Measurements from ENCODE around the gene SNRPF. TPM values are rescaled to one million over a fixed set of nuclear protein-coding genes. Genes with fewer than 3 reads are reported as not detected.

SNRPF gene
- total and polyA plus RNA-seq, 11 donors = 2.5 to 48.6 (median 11.9) TPM

DNA sequence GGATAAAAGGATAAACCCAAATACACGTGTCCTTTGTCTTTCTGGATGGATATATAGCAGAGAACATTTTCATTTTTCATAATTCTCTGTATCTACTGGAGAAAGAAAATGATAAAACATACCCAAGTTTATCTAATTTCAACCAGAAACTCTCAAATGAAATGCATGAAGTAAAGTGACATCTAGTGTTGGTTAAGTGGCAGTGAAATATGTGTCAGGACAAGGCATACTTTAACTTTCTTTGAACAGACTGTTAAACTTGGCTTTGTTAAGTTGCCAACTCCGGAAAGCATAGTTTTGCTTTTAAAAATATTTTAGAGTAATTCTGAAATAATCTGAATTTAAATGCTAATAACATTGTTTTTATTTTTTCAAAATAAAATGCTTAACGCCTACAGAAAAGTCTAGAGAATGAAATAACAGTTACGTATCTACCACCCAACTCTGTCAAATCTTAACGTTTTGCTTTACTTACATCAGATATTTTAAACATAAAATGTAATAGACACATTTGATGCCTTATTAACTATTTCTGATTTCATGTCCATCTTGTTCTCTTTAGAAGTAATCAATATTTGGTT lies 43.0 kb upstream of the SNRPF start:
- ATAC-seq (peak in 2 of 4 donors; percentile 59), DNase-seq (no peak)
- 50 to 56% (median 52%) methylated on average over 5 of the region's 5 CpGs for WGBS, 4 donors
- Histone ChIP-seq H3K27ac (no peak overlapping the region), H3K36me3 (no peaks in the 10 kb centered on the region), H3K4me3 (no peak overlapping the region), H3K27me3 (no peaks in the 10 kb centered on the region), H3K9me3 (no peaks in the 10 kb centered on the region), H3K4me1 (no peaks in the 10 kb centered on the region)
- TF ChIP-seq, protein P1, sequence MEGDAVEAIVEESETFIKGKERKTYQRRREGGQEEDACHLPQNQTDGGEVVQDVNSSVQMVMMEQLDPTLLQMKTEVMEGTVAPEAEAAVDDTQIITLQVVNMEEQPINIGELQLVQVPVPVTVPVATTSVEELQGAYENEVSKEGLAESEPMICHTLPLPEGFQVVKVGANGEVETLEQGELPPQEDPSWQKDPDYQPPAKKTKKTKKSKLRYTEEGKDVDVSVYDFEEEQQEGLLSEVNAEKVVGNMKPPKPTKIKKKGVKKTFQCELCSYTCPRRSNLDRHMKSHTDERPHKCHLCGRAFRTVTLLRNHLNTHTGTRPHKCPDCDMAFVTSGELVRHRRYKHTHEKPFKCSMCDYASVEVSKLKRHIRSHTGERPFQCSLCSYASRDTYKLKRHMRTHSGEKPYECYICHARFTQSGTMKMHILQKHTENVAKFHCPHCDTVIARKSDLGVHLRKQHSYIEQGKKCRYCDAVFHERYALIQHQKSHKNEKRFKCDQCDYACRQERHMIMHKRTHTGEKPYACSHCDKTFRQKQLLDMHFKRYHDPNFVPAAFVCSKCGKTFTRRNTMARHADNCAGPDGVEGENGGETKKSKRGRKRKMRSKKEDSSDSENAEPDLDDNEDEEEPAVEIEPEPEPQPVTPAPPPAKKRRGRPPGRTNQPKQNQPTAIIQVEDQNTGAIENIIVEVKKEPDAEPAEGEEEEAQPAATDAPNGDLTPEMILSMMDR (IDR thresholded peaks at IDR 0.05) = peak; percentile 57 to 86 (median 81)
- no peak for TF ChIP-seq POLR2A (IDR thresholded peaks at IDR 0.05)
- intact Hi-C loops (cut with DNase I) = loop anchor here (1.0 to 2.0 kb wide), 4 partner anchors 193 to 233 kb away; no protein-coding TSS in a partner anchor

DNA sequence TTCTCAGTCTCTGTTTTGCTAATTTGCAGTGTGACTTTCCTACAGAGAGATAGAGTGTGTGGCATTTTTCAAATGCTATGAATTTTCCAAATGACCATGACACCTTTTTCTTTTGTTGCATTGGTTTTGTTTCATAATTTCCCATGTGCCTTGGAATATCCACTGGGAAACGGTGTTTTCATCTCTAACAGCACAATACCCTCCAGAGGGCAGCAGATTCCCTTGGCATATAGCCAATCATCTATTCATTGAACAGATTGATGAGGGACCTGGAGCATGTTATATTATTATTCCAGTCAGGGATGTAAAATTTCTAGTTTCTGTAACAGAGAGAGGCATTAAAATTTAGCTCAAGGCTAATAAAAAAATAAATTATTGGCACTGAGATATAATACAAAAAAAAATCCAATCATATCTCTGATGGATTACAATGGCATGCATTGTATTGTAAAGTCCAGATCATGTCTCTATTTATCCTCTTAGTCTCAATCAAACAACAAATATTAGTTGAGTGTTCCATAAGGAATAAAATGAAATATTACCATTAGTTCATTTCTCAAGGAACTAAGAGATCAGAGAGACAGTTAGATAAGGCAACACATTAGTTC lies 38.6 kb upstream of the SNRPF start:
- H3K27me3 ChIP-seq = no peaks in the 10 kb centered on the region
- H3K27ac ChIP-seq = no peak overlapping the region
- no peaks in the 10 kb centered on the region for H3K36me3 ChIP-seq
- WGBS, 4 donors = 0 to 3% (median 0%) methylated on average over 1 of the region's 1 CpG
- peak in 1 of 4 donors; percentile 52 for ATAC-seq
- intact Hi-C loops (cut with DNase I) = loop anchor here in 6 of 10 donors (2.0 to 10.0 kb wide), 3 partner anchors 175 to 179 kb away; partner anchors contain the start of gene HAL (in 5 of the 6)
- no peaks in the 10 kb centered on the region for H3K4me1 ChIP-seq
- no peak for DNase-seq
- H3K9me3 ChIP-seq = no peaks in the 10 kb centered on the region
- no peak for TF ChIP-seq POLR2A (IDR thresholded peaks at IDR 0.05)
- TF ChIP-seq, protein P1 (IDR thresholded peaks at IDR 0.05) = peak; percentile 23 to 70 (median 48)
- H3K4me3 ChIP-seq = no peak overlapping the region

DNA sequence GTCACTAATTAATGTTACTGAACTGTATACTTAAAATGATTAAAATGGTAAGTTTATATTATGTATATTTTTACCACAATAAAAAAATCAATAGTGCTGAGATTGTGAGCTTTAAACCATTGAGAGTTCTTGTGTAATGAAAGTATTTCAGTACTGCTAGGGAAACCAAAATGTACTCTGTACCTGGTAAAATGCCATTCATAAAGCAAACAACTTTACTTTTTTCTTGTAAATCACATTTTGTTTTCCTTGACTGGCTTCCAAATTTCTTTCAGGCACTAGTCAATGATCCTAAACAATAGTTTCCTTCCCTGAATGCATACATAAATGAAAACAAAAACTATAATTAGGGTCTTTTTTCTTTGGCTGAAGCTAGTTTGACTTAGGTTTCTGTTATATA lies 29.4 kb upstream of the SNRPF start:
- no peaks in the 10 kb centered on the region for H3K27me3 ChIP-seq
- TF ChIP-seq, protein P1 (IDR thresholded peaks at IDR 0.05) = no peak
- TF ChIP-seq POLR2A (IDR thresholded peaks at IDR 0.05) = no peak
- DNase-seq = no peak
- no peak for ATAC-seq
- no peaks in the 10 kb centered on the region for H3K9me3 ChIP-seq
- intact Hi-C loops (cut with DNase I) = loop anchor here in 4 of 10 donors (5.0 to 10.0 kb wide), 2 partner anchors 163 to 165 kb away; partner anchors contain the start of gene HAL (in 3 of the 4)
- no peaks in the 10 kb centered on the region for H3K4me1 ChIP-seq
- no peak overlapping the region for H3K4me3 ChIP-seq
- no peak overlapping the region for H3K27ac ChIP-seq
- no peaks in the 10 kb centered on the region for H3K36me3 ChIP-seq

DNA sequence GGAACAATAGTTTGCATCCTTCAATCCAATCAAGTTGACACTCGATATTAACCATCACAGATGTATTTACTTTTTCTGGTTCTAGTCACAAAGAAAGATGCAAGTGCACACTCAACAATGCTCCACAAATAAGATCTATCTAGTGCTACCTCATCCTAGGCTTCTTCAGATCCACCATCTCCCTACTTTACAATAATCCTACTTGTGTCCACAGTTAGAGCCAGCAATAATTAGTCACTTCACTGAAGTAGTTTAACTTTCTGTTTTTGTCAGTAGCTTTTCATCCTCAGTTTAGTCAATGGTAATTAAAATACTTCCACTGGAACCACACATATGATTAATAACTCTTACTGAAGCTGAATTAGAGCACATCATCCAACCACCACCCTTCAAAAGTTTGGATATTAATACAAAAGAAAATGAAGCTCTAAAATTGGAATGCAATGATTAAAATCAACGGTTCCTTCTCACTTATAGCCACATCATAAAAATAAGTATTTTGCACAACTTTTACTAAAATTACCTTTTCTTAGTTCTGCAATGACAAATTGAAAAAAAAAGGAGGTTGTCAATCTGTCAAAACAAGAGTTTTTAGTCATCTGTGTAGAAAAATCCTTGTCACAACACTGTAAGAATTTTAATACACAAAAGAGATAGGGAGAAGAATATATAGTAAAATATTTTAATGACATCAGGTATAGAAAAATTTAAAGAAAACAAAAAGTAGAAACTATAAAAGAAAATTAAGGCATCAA lies 28.2 kb upstream of the SNRPF start:
- DNase-seq (no peak), ATAC-seq (no peak)
- WGBS, 4 donors = 70 to 89% (median 82%) methylated on average over 2 of the region's 2 CpGs
- intact Hi-C loops (cut with DNase I) = no loop called here
- no peaks in the 10 kb centered on the region for H3K27me3 ChIP-seq
- no peak overlapping the region for H3K27ac ChIP-seq
- H3K4me1 ChIP-seq = no peaks in the 10 kb centered on the region
- no peaks in the 10 kb centered on the region for H3K9me3 ChIP-seq
- no peak overlapping the region for H3K4me3 ChIP-seq
- TF ChIP-seq POLR2A (IDR thresholded peaks at IDR 0.05) = no peak
- TF ChIP-seq, protein P1 (IDR thresholded peaks at IDR 0.05) = no peak
- H3K36me3 ChIP-seq = no peaks in the 10 kb centered on the region
